Glutamatergic neuron (in vitro differentiated cells): ENCODE data around the gene ADARB2. TPM values are rescaled to one million over a fixed set of nuclear protein-coding genes. Genes with fewer than 3 reads are reported as not detected.

ENCODE experiments used
- DNase-seq: peaks from one replicate; pipeline ENCODE4 v3.0.0; 2022
- H3K27ac Mint-ChIP-seq: one replicate; pipeline ENCODE4 v1.8.0; 2020; ENCODE audit warnings: mild to moderate bottlenecking, mixed read lengths, inconsistent platforms; ENCODE audit not compliant: unreplicated experiment
- H3K27me3 Mint-ChIP-seq: one replicate; pipeline ENCODE4 v1.8.0; 2020; ENCODE audit warnings: mild to moderate bottlenecking, moderate library complexity, mixed read lengths, inconsistent platforms; ENCODE audit not compliant: unreplicated experiment
- H3K36me3 Mint-ChIP-seq: one replicate; pipeline ENCODE4 v1.8.0; 2020; ENCODE audit warnings: mild to moderate bottlenecking, mixed read lengths, inconsistent platforms; ENCODE audit not compliant: unreplicated experiment
- H3K4me1 Mint-ChIP-seq: one replicate; pipeline ENCODE4 v1.8.0; 2020; ENCODE audit warnings: mild to moderate bottlenecking, low read depth, mixed read lengths, inconsistent platforms; ENCODE audit not compliant: unreplicated experiment
- H3K4me3 Mint-ChIP-seq: one replicate; pipeline ENCODE4 v1.8.0; 2020; ENCODE audit warnings: mild to moderate bottlenecking, mixed read lengths, inconsistent platforms; ENCODE audit not compliant: unreplicated experiment
- H3K9me3 Mint-ChIP-seq: one replicate; pipeline ENCODE4 v1.8.0; 2020; ENCODE audit warnings: mild to moderate bottlenecking, moderate library complexity, mixed read lengths, inconsistent platforms; ENCODE audit not compliant: unreplicated experiment
- CTCF ChIP-seq: fragments of 200-600 bp; sonication (generic); IDR thresholded peaks from one replicate; pipeline ENCODE4 v1.5.0; 2021; ENCODE audit not compliant: partially characterized antibody, unreplicated experiment
- total RNA-seq: library from RNA; stranded (reverse); fragmentation: NEBNext Ultra II Directional; extraction: Animal tissue kit (Norgen Biotek cat#: 25700); gene quantifications from one replicate; pipeline ENCODE4 v1.2.1, GENCODE V29; 2021; ENCODE audit not compliant: unreplicated experiment

ADARB2 gene
- total RNA-seq, 1 donor from 2014 or later, result 20.6 TPM

GRCh38 chr10:1662438-1663025, 74.8 kb downstream of the ADARB2 start:
- TF ChIP-seq CTCF, result no peak
- DNase-seq, result no peak
- Mint-ChIP-seq H3K9me3 (peaks cover 10% of the 10 kb centered on the region), H3K27ac (peak overlapping the region; percentile 44), H3K36me3 (no peaks in the 10 kb centered on the region), H3K27me3 (peaks cover 8% of the 10 kb centered on the region), H3K4me3 (no peak overlapping the region), H3K4me1 (peaks cover 42% of the 10 kb centered on the region)

GRCh38 chr10:1661859-1662437, 75.4 kb downstream of the ADARB2 start:
- Mint-ChIP-seq H3K4me3 (no peak overlapping the region), H3K9me3 (peaks cover 10% of the 10 kb centered on the region), H3K36me3 (no peaks in the 10 kb centered on the region), H3K4me1 (peaks cover 45% of the 10 kb centered on the region), H3K27me3 (peaks cover 8% of the 10 kb centered on the region), H3K27ac (peak overlapping the region; percentile 65)
- DNase-seq, result no peak
- TF ChIP-seq CTCF, result no peak

GRCh38 chr10:1661416-1661815, 75.9 kb downstream of the ADARB2 start:
- H3K9me3 Mint-ChIP-seq, result peaks cover 10% of the 10 kb centered on the region
- no peaks in the 10 kb centered on the region for H3K36me3 Mint-ChIP-seq
- DNase-seq, result no peak
- H3K4me1 Mint-ChIP-seq, result peaks cover 48% of the 10 kb centered on the region
- H3K27me3 Mint-ChIP-seq, result peaks cover 8% of the 10 kb centered on the region
- H3K27ac Mint-ChIP-seq, result peak overlapping the region; percentile 65
- H3K4me3 Mint-ChIP-seq, result peak overlapping the region; percentile 13
- no peak for TF ChIP-seq CTCF

- Mint-ChIP-seq H3K27ac (no peak overlapping the region), H3K4me1 (peaks cover 52% of the 10 kb centered on the region), H3K9me3 (peaks cover 11% of the 10 kb centered on the region), H3K4me3 (peak overlapping the region; percentile 5), H3K27me3 (peaks cover 8% of the 10 kb centered on the region), H3K36me3 (no peaks in the 10 kb centered on the region)
- no peak for DNase-seq
- no peak for TF ChIP-seq CTCF
These were observed 76.5 kb downstream of the ADARB2 start for GRCh38 chr10:1660815-1661214.

GRCh38 chr10:1660386-1660785, 76.9 kb downstream of the ADARB2 start:
- no peaks in the 10 kb centered on the region for H3K36me3 Mint-ChIP-seq
- H3K4me1 Mint-ChIP-seq, result peaks cover 53% of the 10 kb centered on the region
- H3K27ac Mint-ChIP-seq, result no peak overlapping the region
- no peak for DNase-seq
- H3K9me3 Mint-ChIP-seq, result peaks cover 11% of the 10 kb centered on the region
- H3K27me3 Mint-ChIP-seq, result peaks cover 8% of the 10 kb centered on the region
- no peak for TF ChIP-seq CTCF
- peak overlapping the region; percentile 5 for H3K4me3 Mint-ChIP-seq
